Glutamatergic neuron (in vitro differentiated cells): Measurements from ENCODE around the gene NFATC2. TPM values are rescaled to one million over a fixed set of nuclear protein-coding genes. Genes with fewer than 3 reads are reported as not detected.

Experiments
- DNase-seq: peaks from one replicate; pipeline ENCODE4 v3.0.0; 2022
- H3K27ac Mint-ChIP-seq: one replicate; pipeline ENCODE4 v1.8.0; 2020; ENCODE audit warnings: mild to moderate bottlenecking, mixed read lengths, inconsistent platforms; ENCODE audit not compliant: unreplicated experiment
- H3K27me3 Mint-ChIP-seq: one replicate; pipeline ENCODE4 v1.8.0; 2020; ENCODE audit warnings: mild to moderate bottlenecking, moderate library complexity, mixed read lengths, inconsistent platforms; ENCODE audit not compliant: unreplicated experiment
- H3K36me3 Mint-ChIP-seq: one replicate; pipeline ENCODE4 v1.8.0; 2020; ENCODE audit warnings: mild to moderate bottlenecking, mixed read lengths, inconsistent platforms; ENCODE audit not compliant: unreplicated experiment
- H3K4me1 Mint-ChIP-seq: one replicate; pipeline ENCODE4 v1.8.0; 2020; ENCODE audit warnings: mild to moderate bottlenecking, low read depth, mixed read lengths, inconsistent platforms; ENCODE audit not compliant: unreplicated experiment
- H3K4me3 Mint-ChIP-seq: one replicate; pipeline ENCODE4 v1.8.0; 2020; ENCODE audit warnings: mild to moderate bottlenecking, mixed read lengths, inconsistent platforms; ENCODE audit not compliant: unreplicated experiment
- H3K9me3 Mint-ChIP-seq: one replicate; pipeline ENCODE4 v1.8.0; 2020; ENCODE audit warnings: mild to moderate bottlenecking, moderate library complexity, mixed read lengths, inconsistent platforms; ENCODE audit not compliant: unreplicated experiment
- CTCF ChIP-seq: fragments of 200-600 bp; sonication (generic); IDR thresholded peaks from one replicate; pipeline ENCODE4 v1.5.0; 2021; ENCODE audit not compliant: partially characterized antibody, unreplicated experiment
- total RNA-seq: library from RNA; stranded (reverse); fragmentation: NEBNext Ultra II Directional; extraction: Animal tissue kit (Norgen Biotek cat#: 25700); gene quantifications from one replicate; pipeline ENCODE4 v1.2.1, GENCODE V29; 2021; ENCODE audit not compliant: unreplicated experiment

NFATC2 gene
- total RNA-seq, 1 donor from 2014 or later: not detected

- Mint-ChIP-seq H3K27me3 (peaks cover 2% of the 10 kb centered on the region), H3K4me1 (no peaks in the 10 kb centered on the region)
- no peak for TF ChIP-seq CTCF
Measured at GRCh38 chr20:51362254-51362653, 180.3 kb downstream of the NFATC2 start.

GRCh38 chr20:51361258-51361657 lies 181.3 kb downstream of the NFATC2 start:
- peaks cover 5% of the 10 kb centered on the region for H3K36me3 Mint-ChIP-seq
- H3K27ac Mint-ChIP-seq: no peak overlapping the region
- H3K27me3 Mint-ChIP-seq: peaks cover 2% of the 10 kb centered on the region
- DNase-seq: no peak
- peaks cover 1% of the 10 kb centered on the region for H3K9me3 Mint-ChIP-seq
- H3K4me3 Mint-ChIP-seq: no peak overlapping the region
- no peaks in the 10 kb centered on the region for H3K4me1 Mint-ChIP-seq
- no peak for TF ChIP-seq CTCF

More at GRCh38 chr20:51362254-51362653, 180.3 kb downstream of the NFATC2 start:
- DNase-seq: no peak
- no peak overlapping the region for H3K27ac Mint-ChIP-seq
- H3K36me3 Mint-ChIP-seq: peaks cover 5% of the 10 kb centered on the region
- H3K9me3 Mint-ChIP-seq: peaks cover 1% of the 10 kb centered on the region
- no peak overlapping the region for H3K4me3 Mint-ChIP-seq

GRCh38 chr20:51360451-51361201 lies 181.9 kb downstream of the NFATC2 start:
- no peak for DNase-seq
- Mint-ChIP-seq H3K4me1 (no peaks in the 10 kb centered on the region), H3K9me3 (peaks cover 1% of the 10 kb centered on the region)

GRCh38 chr20:51359947-51360346 lies 182.6 kb downstream of the NFATC2 start:
- Mint-ChIP-seq H3K4me3 (no peak overlapping the region), H3K36me3 (peaks cover 5% of the 10 kb centered on the region), H3K27ac (no peak overlapping the region), H3K4me1 (no peaks in the 10 kb centered on the region), H3K9me3 (peaks cover 1% of the 10 kb centered on the region), H3K27me3 (peaks cover 4% of the 10 kb centered on the region)
- no peak for TF ChIP-seq CTCF
- DNase-seq: no peak

More at GRCh38 chr20:51360451-51361201, 181.9 kb downstream of the NFATC2 start:
- Mint-ChIP-seq H3K4me3 (no peak overlapping the region), H3K27ac (no peak overlapping the region), H3K27me3 (peaks cover 3% of the 10 kb centered on the region), H3K36me3 (peaks cover 5% of the 10 kb centered on the region)
- TF ChIP-seq CTCF: no peak

- H3K9me3 Mint-ChIP-seq: peaks cover 1% of the 10 kb centered on the region
- no peak overlapping the region for H3K27ac Mint-ChIP-seq
- peaks cover 5% of the 10 kb centered on the region for H3K36me3 Mint-ChIP-seq
- H3K4me1 Mint-ChIP-seq: no peaks in the 10 kb centered on the region
- H3K27me3 Mint-ChIP-seq: peaks cover 4% of the 10 kb centered on the region
- H3K4me3 Mint-ChIP-seq: no peak overlapping the region
- no peak for DNase-seq
- TF ChIP-seq CTCF: no peak
Measured at GRCh38 chr20:51359401-51359800, 183.1 kb downstream of the NFATC2 start.
